ENCODE measurements around the gene NATD1.

DNA sequence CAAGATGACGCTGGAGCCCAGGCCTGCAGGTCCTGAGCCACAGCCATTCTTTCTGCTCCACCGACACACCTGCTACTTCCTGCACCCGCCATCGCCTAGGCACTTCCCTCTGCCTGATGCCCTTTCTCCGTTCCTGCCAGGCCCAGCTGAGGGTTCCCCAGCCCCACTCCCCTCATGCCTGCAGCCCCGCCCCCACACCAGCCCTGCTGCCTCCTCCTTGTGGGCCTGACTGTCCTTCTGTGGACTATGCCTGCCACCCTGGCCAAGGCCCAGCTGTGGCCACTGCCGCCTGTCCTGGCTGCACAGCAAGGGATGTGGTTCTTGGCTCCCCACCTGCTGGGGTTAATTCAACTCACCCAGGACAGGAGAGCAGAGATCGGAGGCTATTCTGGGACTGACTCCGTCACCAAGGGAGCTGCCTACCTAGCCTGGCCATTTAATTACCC, 7.5 kb downstream of the NATD1 start:
- TF ChIP-seq, protein P1, sequence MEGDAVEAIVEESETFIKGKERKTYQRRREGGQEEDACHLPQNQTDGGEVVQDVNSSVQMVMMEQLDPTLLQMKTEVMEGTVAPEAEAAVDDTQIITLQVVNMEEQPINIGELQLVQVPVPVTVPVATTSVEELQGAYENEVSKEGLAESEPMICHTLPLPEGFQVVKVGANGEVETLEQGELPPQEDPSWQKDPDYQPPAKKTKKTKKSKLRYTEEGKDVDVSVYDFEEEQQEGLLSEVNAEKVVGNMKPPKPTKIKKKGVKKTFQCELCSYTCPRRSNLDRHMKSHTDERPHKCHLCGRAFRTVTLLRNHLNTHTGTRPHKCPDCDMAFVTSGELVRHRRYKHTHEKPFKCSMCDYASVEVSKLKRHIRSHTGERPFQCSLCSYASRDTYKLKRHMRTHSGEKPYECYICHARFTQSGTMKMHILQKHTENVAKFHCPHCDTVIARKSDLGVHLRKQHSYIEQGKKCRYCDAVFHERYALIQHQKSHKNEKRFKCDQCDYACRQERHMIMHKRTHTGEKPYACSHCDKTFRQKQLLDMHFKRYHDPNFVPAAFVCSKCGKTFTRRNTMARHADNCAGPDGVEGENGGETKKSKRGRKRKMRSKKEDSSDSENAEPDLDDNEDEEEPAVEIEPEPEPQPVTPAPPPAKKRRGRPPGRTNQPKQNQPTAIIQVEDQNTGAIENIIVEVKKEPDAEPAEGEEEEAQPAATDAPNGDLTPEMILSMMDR (IDR thresholded peaks at IDR 0.05; ENCODE audit: poor library complexity) = no peak
- TF ChIP-seq EZH2 (IDR thresholded peaks at IDR 0.05; ENCODE audit: borderline replicate concordance) (no peak), EZH2phosphoT487 (IDR thresholded peaks at IDR 0.05; ENCODE audit: low read depth, severe bottlenecking, unreplicated experiment) (no peak)

All from hepatocyte (in vitro differentiated cells).